ENCODE measurements around the gene ST3GAL4.

DNA sequence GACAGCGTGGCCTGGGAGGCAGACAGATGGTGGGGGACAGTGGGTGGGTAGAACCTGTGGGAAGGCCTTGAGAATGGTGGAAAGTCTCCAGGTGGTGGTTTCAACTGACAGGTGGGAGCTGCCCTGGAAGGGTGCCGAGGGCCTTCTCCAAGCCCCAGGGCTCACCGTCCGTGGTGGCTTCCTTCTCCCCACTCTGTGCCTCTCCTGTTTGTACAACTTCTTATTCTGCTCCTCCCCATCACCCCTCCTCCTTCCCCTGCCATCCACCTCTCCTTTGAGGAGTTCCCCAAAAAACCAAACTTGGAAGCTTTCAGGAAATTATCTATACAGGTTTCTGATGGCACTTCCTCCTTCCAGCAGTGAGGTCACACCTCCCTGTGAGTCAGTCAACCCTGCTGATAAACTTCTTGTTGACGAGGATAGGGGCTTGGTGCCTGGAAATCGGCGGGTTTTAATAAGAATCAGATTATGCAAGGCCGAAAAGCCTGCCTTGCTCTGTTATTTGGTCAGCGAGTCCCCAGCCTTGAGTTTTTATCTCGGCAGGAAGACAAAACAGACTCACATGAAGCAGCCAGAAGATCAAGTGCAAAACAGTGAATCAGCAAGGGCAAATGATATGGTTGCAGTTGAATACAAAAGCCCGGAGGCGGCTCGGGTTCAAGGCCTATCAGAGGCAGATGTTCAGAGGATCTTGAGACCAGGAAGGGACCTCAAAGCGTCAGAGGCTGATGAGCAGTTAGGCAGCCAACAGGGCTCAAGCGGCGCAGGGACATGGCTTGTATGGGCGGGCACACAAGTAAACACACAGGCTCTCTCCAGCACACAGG, 9.5 kb upstream of the ST3GAL4 start:
- TF ChIP-seq, protein P1, sequence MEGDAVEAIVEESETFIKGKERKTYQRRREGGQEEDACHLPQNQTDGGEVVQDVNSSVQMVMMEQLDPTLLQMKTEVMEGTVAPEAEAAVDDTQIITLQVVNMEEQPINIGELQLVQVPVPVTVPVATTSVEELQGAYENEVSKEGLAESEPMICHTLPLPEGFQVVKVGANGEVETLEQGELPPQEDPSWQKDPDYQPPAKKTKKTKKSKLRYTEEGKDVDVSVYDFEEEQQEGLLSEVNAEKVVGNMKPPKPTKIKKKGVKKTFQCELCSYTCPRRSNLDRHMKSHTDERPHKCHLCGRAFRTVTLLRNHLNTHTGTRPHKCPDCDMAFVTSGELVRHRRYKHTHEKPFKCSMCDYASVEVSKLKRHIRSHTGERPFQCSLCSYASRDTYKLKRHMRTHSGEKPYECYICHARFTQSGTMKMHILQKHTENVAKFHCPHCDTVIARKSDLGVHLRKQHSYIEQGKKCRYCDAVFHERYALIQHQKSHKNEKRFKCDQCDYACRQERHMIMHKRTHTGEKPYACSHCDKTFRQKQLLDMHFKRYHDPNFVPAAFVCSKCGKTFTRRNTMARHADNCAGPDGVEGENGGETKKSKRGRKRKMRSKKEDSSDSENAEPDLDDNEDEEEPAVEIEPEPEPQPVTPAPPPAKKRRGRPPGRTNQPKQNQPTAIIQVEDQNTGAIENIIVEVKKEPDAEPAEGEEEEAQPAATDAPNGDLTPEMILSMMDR (optimal IDR thresholded peaks at IDR 0.05 in 1 of 3, IDR thresholded peaks at IDR 0.05 in 1 of 3, conservative IDR thresholded peaks at IDR 0.05 in 1 of 3; ENCODE audit: extremely low read depth in 1 of 3, insufficient read depth in 2 of 3, low read length in 3 of 3) = no peak
- TF ChIP-seq EZH2 (IDR thresholded peaks at IDR 0.05; ENCODE audit: low read length) = no peak
